HepG2 (cell line): ENCODE data around the gene CDH22. TPM values are rescaled to one million over a fixed set of nuclear protein-coding genes. Genes with fewer than 3 reads are reported as not detected.

Experiments
- ATAC-seq: fragments of 200-7000 bp; cut with Tn5 transposase; 3 replicates; pipeline ENCODE4 v1.9.1; 2020; ENCODE audit warnings: mild to moderate bottlenecking, moderate library complexity
- BruUV-seq: library from RNA; stranded (reverse); fragments of 400-500 nt; replicated peaks from 2 replicates; lab custom pipeline; 2021; lab: Mats Ljungman, UMichigan
- CTCF ChIA-PET: fragments of 300-600 bp; formaldehyde crosslinking; extraction: SDS; loops from one replicate; lab custom pipeline; 2021; ENCODE audit warnings: low total read pairs, inconsistent platforms, low intra/inter-chr PET ratio; lab: Yijun Ruan, JAX
- POLR2A ChIA-PET: fragments of 350-600 bp; sonication (Branson Sonifier 250); formaldehyde crosslinking; loops from one replicate; lab custom pipeline; 2020; ENCODE audit warnings: antibody characterized with exemption, inconsistent platforms; lab: Yijun Ruan, JAX
- DNase-seq: peaks from one replicate; pipeline ENCODE4 v3.0.0-alpha.2; 2015; ENCODE audit warnings: low spot score
- FAIRE-seq: peaks from 3 replicates; lab custom pipeline; 2011; peaks lifted over from hg19 to GRCh38; lab: Jason Lieb, UNC
- H2AFZ ChIP-seq: one replicate; pipeline ENCODE4 v1.6.1; 2011; ENCODE audit warnings: low read length, inconsistent platforms
- H3K27ac ChIP-seq: fragments of 300-600 bp; 3 replicates; pipeline ENCODE4 v1.8.0; 2011; ENCODE audit warnings: mixed run types, mild to moderate bottlenecking, mixed read lengths, low read length, inconsistent platforms; ENCODE audit not compliant: insufficient read depth; ENCODE audit errors: extremely low read length
- H3K27me3 ChIP-seq, 2 experiments: fragments of 200-600 bp in 1 of 2; 2 replicates in 1 of 2; 3 replicates in 1 of 2; pipeline versions ENCODE4 v1.6.0 to v1.8.0; 2011; ENCODE audit warnings: low read length in 2 of 2, mild to moderate bottlenecking in 2 of 2, moderate library complexity in 2 of 2, inconsistent platforms in 1 of 2; ENCODE audit not compliant: insufficient read depth in 2 of 2, control insufficient read depth in 1 of 2
- H3K36me3 ChIP-seq, 2 experiments: fragments of 200-600 bp in 1 of 2; replicated peaks in 1 of 2; 2 replicates in 1 of 2; 3 replicates in 1 of 2; pipeline versions ENCODE4 v1.5.1 to v1.8.0; 2011; ENCODE audit warnings: low read length in 2 of 2, inconsistent platforms in 1 of 2; ENCODE audit not compliant: insufficient read depth in 2 of 2, control insufficient read depth in 1 of 2
- H3K4me1 ChIP-seq: 2 replicates; pipeline ENCODE4 v1.5.1; 2012; ENCODE audit warnings: low read length, inconsistent platforms; ENCODE audit not compliant: insufficient read depth
- H3K4me2 ChIP-seq: 2 replicates; pipeline ENCODE4 v1.6.0; 2011; ENCODE audit warnings: low read depth, low read length, inconsistent platforms
- H3K4me3 ChIP-seq, 3 experiments: fragments of 200-600 bp in 1 of 3; sonication (generic), shearing (Covaris generic) in 1 of 3; replicated peaks in 1 of 3; 2 replicates each; pipeline ENCODE4 v1.5.1; 2011 to 2016; ENCODE audit warnings: low read length in 3 of 3, inconsistent platforms in 2 of 3, low read depth in 2 of 3, mild to moderate bottlenecking in 2 of 3, control low read depth in 1 of 3, mixed read lengths in 1 of 3; ENCODE audit not compliant: insufficient read depth in 1 of 3
- H3K79me2 ChIP-seq: one replicate; pipeline ENCODE4 v1.6.1; 2011; ENCODE audit warnings: low read length, inconsistent platforms; ENCODE audit not compliant: insufficient read depth
- H3K9ac ChIP-seq: 2 replicates; pipeline ENCODE4 v1.6.0; 2011; ENCODE audit warnings: mild to moderate bottlenecking, low read depth, low read length, inconsistent platforms; ENCODE audit not compliant: insufficient read depth
- H3K9me3 ChIP-seq: 2 replicates; pipeline ENCODE4 v1.5.1; 2012; ENCODE audit warnings: mild to moderate bottlenecking, low read length
- H4K20me1 ChIP-seq: 2 replicates; pipeline ENCODE4 v1.6.0; 2011; ENCODE audit warnings: inconsistent platforms, mild to moderate bottlenecking, low read length, moderate library complexity; ENCODE audit not compliant: insufficient read depth
- ATF3 ChIP-seq: sonication (generic); formaldehyde crosslinking; IDR thresholded peaks from 2 replicates; pipeline ENCODE4 v1.4.0; 2020; ENCODE audit warnings: missing genetic modification reagents
- BORCS8-MEF2B ChIP-seq: sonication (generic); formaldehyde crosslinking; IDR thresholded peaks from 2 replicates; pipeline ENCODE4 v1.8.0; 2022; ENCODE audit warnings: mild to moderate bottlenecking, missing genetic modification reagents
- HNF1A ChIP-seq, 2 experiments: sonication (generic) in 1 of 2; formaldehyde crosslinking in 1 of 2; IDR thresholded peaks; 2 replicates each; pipeline versions ENCODE4 v1.4.0 to v1.6.1; 2016 to 2020; ENCODE audit warnings: borderline replicate concordance in 1 of 2, low read depth in 1 of 2, mild to moderate bottlenecking in 1 of 2, missing genetic modification reagents in 1 of 2
- PHF21A ChIP-seq: sonication (generic); formaldehyde crosslinking; IDR thresholded peaks from 2 replicates; pipeline ENCODE4 v1.5.0; 2020; ENCODE audit warnings: mild to moderate bottlenecking, missing genetic modification reagents
- PRDM10 ChIP-seq: sonication (generic); formaldehyde crosslinking; IDR thresholded peaks from 2 replicates; pipeline ENCODE4 v1.4.0; 2020; ENCODE audit warnings: low read depth, missing genetic modification reagents
- RARG ChIP-seq: sonication (generic); formaldehyde crosslinking; IDR thresholded peaks from 2 replicates; pipeline ENCODE4 v1.4.0; 2020; ENCODE audit warnings: low read depth, mild to moderate bottlenecking, missing genetic modification reagents
- SCMH1 ChIP-seq: sonication (generic); formaldehyde crosslinking; IDR thresholded peaks from 2 replicates; pipeline ENCODE4 v1.9.0; 2021; ENCODE audit warnings: missing genetic modification reagents, mild to moderate bottlenecking, borderline replicate concordance
- SOX6 ChIP-seq, 2 experiments: fragments of 450-650 bp in 1 of 2; sonication (generic) in 1 of 2; formaldehyde crosslinking in 1 of 2; IDR thresholded peaks; 2 replicates each; pipeline versions ENCODE4 v1.4.0 to v1.6.1; 2017 to 2020; ENCODE audit warnings: antibody characterized with exemption in 1 of 2, mild to moderate bottlenecking in 1 of 2, missing genetic modification reagents in 1 of 2
- SP1 ChIP-seq, 2 experiments: fragments of 450-650 bp in 1 of 2; sonication (generic) in 1 of 2; formaldehyde crosslinking in 1 of 2; IDR thresholded peaks; 2 replicates each; pipeline versions ENCODE4 v1.4.0 to v1.6.1; 2016 to 2020; ENCODE audit warnings: missing genetic modification reagents in 1 of 2
- YEATS2 ChIP-seq: sonication (generic); formaldehyde crosslinking; IDR thresholded peaks from 2 replicates; pipeline ENCODE4 v1.4.0; 2020; ENCODE audit warnings: missing genetic modification reagents, borderline replicate concordance
- ZSCAN20 ChIP-seq: sonication (generic); formaldehyde crosslinking; IDR thresholded peaks from 2 replicates; pipeline ENCODE4 v1.4.0; 2020; ENCODE audit warnings: missing genetic modification reagents, mild to moderate bottlenecking, borderline replicate concordance
- ZSCAN5A ChIP-seq: sonication (generic); formaldehyde crosslinking; IDR thresholded peaks from 2 replicates; pipeline ENCODE4 v1.8.0; 2022; ENCODE audit warnings: mild to moderate bottlenecking, missing genetic modification reagents, borderline replicate concordance
- WGBS: methylation state at CpG from one replicate; pipeline ENCODE4 v1.1.6; 2017; ENCODE audit warnings: low lambda C conversion rate; 5-methylcytosine and 5-hydroxymethylcytosine counted together
- in situ Hi-C: cut with HindIII; loops from 2 replicates; pipeline ENCODE4 v1.10.0; 2017; ENCODE audit warnings: low pct_unique_long_range_greater_than_20kb; ENCODE audit not compliant: extremely low pct_ligation_motif_present
- intact Hi-C: fragments of 100-400 bp; cut with micrococcal nuclease; formaldehyde crosslinking; loops from one replicate; pipeline ENCODE4 v1.10.0; 2022; ENCODE audit not compliant: unreplicated experiment
- polyA plus RNA-seq, 8 experiments: library from polyadenylated mRNA; depleted of rRNA in 3 of 8; stranded (reverse) in 7 of 8; unstranded in 1 of 8; fragments of >200 nt; fragmentation: Illumina TruSeq in 4 of 8; extraction: Trizol in 4 of 8; gene quantifications; 2 replicates each; pipeline versions ENCODE4 v1.2.1 to v1.2.3, GENCODE V29; 2011 to 2016; ENCODE audit warnings: low read depth in 4 of 8, missing spikeins in 1 of 8, mixed read lengths in 1 of 8; ENCODE audit not compliant: insufficient read depth in 1 of 8
- total RNA-seq, 5 experiments: library from RNA; depleted of rRNA; stranded (reverse); fragments of >200 nt; fragmentation: Illumina TruSeq; extraction: Trizol; gene quantifications; 2 replicates each; pipeline ENCODE4 v1.2.3, GENCODE V29; 2016; ENCODE audit warnings: low read depth in 1 of 5

CDH22 gene
- total and polyA plus RNA-seq, 2 of the 13 experiments (the other 11 are each of a cell fraction or from before 2014, with no cell fraction given) = not detected

GRCh38 chr20:46132705-46133120 lies 175.6 kb downstream of the CDH22 start (continued):
- TF ChIP-seq PRDM10 (CRISPR knock-in tag) (no peak), SCMH1 (no peak), SP1 (IDR thresholded peaks at IDR 0.05) (no peak), SP1 (CRISPR knock-in tag; IDR thresholded peaks at IDR 0.05) (no peak), PHF21A (CRISPR knock-in tag) (no peak)

GRCh38 chr20:46131396-46131795 lies 176.9 kb downstream of the CDH22 start:
- ChIA-PET POLR2A (no interaction called here), CTCF (interaction anchor here (2.0 kb wide), 1 partner anchor 44 kb away, joined by 19 read pairs; no protein-coding TSS in a partner anchor)
- no TSS peak for BruUV-seq
- ATAC-seq = no peak
- H4K20me1 ChIP-seq = peaks cover 2% of the 10 kb centered on the region; the same call in 1 of the 2 replicates
- no peak for DNase-seq
- intact Hi-C loops (no loop called here), in situ Hi-C loops (no loop called here)
- H3K4me1 ChIP-seq = peaks cover 9% of the 10 kb centered on the region
- 5% methylated on average over 6 of the region's 6 CpGs for WGBS
- no peaks in the 10 kb centered on the region for H3K36me3 ChIP-seq
- peaks cover 13 to 70% of the 10 kb centered on the region in 2 experiments for H3K27me3 ChIP-seq
- H3K4me3 ChIP-seq = no peak overlapping the region
- H3K27ac ChIP-seq = no peak overlapping the region
- H3K4me2 ChIP-seq = no peak overlapping the region
- no peaks in the 10 kb centered on the region for H3K9me3 ChIP-seq
- FAIRE-seq = no peak
- H2AFZ ChIP-seq = no peak overlapping the region
- no peak overlapping the region for H3K9ac ChIP-seq
- no peaks in the 10 kb centered on the region for H3K79me2 ChIP-seq
- no peak for TF ChIP-seq ZSCAN5A (CRISPR knock-in tag)
- TF ChIP-seq BORCS8-MEF2B (CRISPR knock-in tag) = no peak
- no peak for TF ChIP-seq SOX6 (IDR thresholded peaks at IDR 0.05)
- TF ChIP-seq SOX6 (CRISPR knock-in tag; IDR thresholded peaks at IDR 0.05) = no peak
- no peak for TF ChIP-seq ATF3 (CRISPR knock-in tag)
- TF ChIP-seq HNF1A (IDR thresholded peaks at IDR 0.05; ENCODE audit: low read depth) = no peak
- TF ChIP-seq HNF1A (CRISPR knock-in tag; IDR thresholded peaks at IDR 0.05; ENCODE audit: borderline replicate concordance) = no peak
- TF ChIP-seq YEATS2 (CRISPR knock-in tag) = no peak
- TF ChIP-seq ZSCAN20 = no peak
- no peak for TF ChIP-seq RARG (CRISPR knock-in tag)
